ENCODE data around the gene MGA.

The MGA gene

GRCh38 chr15:41634072-41634626 is 26.1 kb upstream of the MGA start:
- no peak for DNase-seq (ENCODE audit: low read depth in 1 of 2, low spot score in 1 of 2)
- Histone ChIP-seq H3K27ac (replicated peaks) (no peak overlapping the region), H3K4me3 (replicated peaks; ENCODE audit: insufficient read depth, low read length) (no peak overlapping the region), H3K27me3 (ENCODE audit: insufficient read depth, poor library complexity, severe bottlenecking) (no peaks in the 10 kb centered on the region)
- TF ChIP-seq POLR2AphosphoS5 (IDR thresholded peaks at IDR 0.05; ENCODE audit: low read depth) (no peak), SPI1 (IDR thresholded peaks at IDR 0.05; ENCODE audit: borderline replicate concordance, low read depth) (no peak), GABPA (IDR thresholded peaks at IDR 0.05; ENCODE audit: low read depth) (no peak), REST (IDR thresholded peaks at IDR 0.05; ENCODE audit: insufficient replicate concordance, low read depth) (no peak)
- TF ChIP-seq, protein P1, sequence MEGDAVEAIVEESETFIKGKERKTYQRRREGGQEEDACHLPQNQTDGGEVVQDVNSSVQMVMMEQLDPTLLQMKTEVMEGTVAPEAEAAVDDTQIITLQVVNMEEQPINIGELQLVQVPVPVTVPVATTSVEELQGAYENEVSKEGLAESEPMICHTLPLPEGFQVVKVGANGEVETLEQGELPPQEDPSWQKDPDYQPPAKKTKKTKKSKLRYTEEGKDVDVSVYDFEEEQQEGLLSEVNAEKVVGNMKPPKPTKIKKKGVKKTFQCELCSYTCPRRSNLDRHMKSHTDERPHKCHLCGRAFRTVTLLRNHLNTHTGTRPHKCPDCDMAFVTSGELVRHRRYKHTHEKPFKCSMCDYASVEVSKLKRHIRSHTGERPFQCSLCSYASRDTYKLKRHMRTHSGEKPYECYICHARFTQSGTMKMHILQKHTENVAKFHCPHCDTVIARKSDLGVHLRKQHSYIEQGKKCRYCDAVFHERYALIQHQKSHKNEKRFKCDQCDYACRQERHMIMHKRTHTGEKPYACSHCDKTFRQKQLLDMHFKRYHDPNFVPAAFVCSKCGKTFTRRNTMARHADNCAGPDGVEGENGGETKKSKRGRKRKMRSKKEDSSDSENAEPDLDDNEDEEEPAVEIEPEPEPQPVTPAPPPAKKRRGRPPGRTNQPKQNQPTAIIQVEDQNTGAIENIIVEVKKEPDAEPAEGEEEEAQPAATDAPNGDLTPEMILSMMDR (IDR thresholded peaks at IDR 0.05; ENCODE audit: insufficient read depth, low read length): no peak

GRCh38 chr15:41637086-41637485 is 23.1 kb upstream of the MGA start:
- no peak overlapping the region for H3K4me3 ChIP-seq (replicated peaks; ENCODE audit: insufficient read depth, low read length)
- no peak overlapping the region for H3K27ac ChIP-seq (replicated peaks)
- H3K27me3 ChIP-seq (ENCODE audit: insufficient read depth, poor library complexity, severe bottlenecking): no peaks in the 10 kb centered on the region
- no peak for TF ChIP-seq SPI1 (IDR thresholded peaks at IDR 0.05; ENCODE audit: borderline replicate concordance, low read depth)
- TF ChIP-seq, protein P1 (IDR thresholded peaks at IDR 0.05; ENCODE audit: insufficient read depth, low read length): no peak
- TF ChIP-seq POLR2AphosphoS5 (IDR thresholded peaks at IDR 0.05; ENCODE audit: low read depth): no peak
- no peak for TF ChIP-seq REST (IDR thresholded peaks at IDR 0.05; ENCODE audit: insufficient replicate concordance, low read depth)
- TF ChIP-seq GABPA (IDR thresholded peaks at IDR 0.05; ENCODE audit: low read depth): no peak
- DNase-seq (ENCODE audit: low read depth in 1 of 2, low spot score in 1 of 2): no peak

- Histone ChIP-seq H3K27me3 (ENCODE audit: insufficient read depth, poor library complexity, severe bottlenecking) (no peaks in the 10 kb centered on the region), H3K4me3 (replicated peaks; ENCODE audit: insufficient read depth, low read length) (no peak overlapping the region), H3K27ac (replicated peaks) (no peak overlapping the region)
- TF ChIP-seq REST (IDR thresholded peaks at IDR 0.05; ENCODE audit: insufficient replicate concordance, low read depth) (no peak), POLR2AphosphoS5 (IDR thresholded peaks at IDR 0.05; ENCODE audit: low read depth) (no peak), GABPA (IDR thresholded peaks at IDR 0.05; ENCODE audit: low read depth) (no peak), SPI1 (IDR thresholded peaks at IDR 0.05; ENCODE audit: borderline replicate concordance, low read depth) (no peak)
- TF ChIP-seq, protein P1 (IDR thresholded peaks at IDR 0.05; ENCODE audit: insufficient read depth, low read length): no peak
- DNase-seq (ENCODE audit: low read depth in 1 of 2, low spot score in 1 of 2): no peak
These were observed 19.2 kb upstream of the MGA start for GRCh38 chr15:41640985-41641384.

All from HL-60 (cell line).